ENCODE data around the gene CLEC18A. TPM values are rescaled to one million over a fixed set of nuclear protein-coding genes. Genes with fewer than 3 reads are reported as not detected.

The CLEC18A gene
- total and polyA plus RNA-seq, 2 of the 8 experiments (the other 6 are each of a cell fraction or from before 2014, with no cell fraction given), result 1.3 to 1.4 TPM

DNA sequence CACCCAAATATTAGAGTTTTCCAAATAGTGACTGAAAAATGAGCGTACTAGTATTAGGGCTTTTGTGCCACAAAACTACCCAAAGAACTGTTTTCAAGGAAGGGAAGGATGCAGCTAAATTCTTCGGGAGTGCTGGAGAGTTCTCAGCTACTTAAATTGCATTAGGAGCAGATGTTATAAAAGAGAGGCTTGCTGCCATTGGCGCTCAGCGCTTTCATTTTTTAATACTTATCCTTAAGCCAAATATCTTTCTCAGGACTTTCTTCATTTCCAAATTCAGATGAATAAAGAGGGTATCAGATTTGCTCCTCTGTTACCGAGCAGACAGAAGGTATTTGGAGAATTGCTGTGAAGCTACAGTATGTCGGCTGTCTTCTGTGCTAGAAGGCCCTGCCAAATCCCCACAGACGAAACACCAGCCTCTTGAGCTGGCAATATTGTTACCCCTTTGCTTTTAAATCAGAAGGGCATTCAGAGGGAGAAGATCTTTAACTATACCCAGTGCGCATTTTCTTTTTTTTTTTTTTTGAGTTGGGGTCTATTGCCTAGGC, 47.2 kb upstream of the CLEC18A start:
- Histone ChIP-seq H3K56ac (replicated peaks; ENCODE audit: insufficient read length, low read depth, low read length) (no peak overlapping the region), H3K79me1 (ENCODE audit: low read depth, low read length) (no peaks in the 10 kb centered on the region), H3K23ac (ENCODE audit: insufficient read length) (no peak overlapping the region), H3K27ac (ENCODE audit: low read depth, low read length) (no peak overlapping the region), H2BK20ac (ENCODE audit: low read length) (0 out of 2 replicates have a peak overlapping the region, but pooled peaks have one; percentile 26), H3K36me3 (ENCODE audit: control insufficient read depth in 2 of 4, insufficient read depth in 4 of 4, low read length in 3 of 4) (0 out of 8 replicates have a peak, but pooled peaks cover 0 to 4% (median 0%) of the 10 kb centered on the region in 4 experiments), H3K79me2 (ENCODE audit: control insufficient read depth in 1 of 2, insufficient read depth in 2 of 2, low read length in 2 of 2) (no peaks in the 10 kb centered on the region), H3K4me1 (replicated peaks in 1 of 4; ENCODE audit: control insufficient read depth in 3 of 4, insufficient read depth in 4 of 4, low read length in 3 of 4) (peaks cover 0 to 9% (median 0%) of the 10 kb centered on the region in 4 experiments; a peak in 2 of 7 replicates), H4K91ac (replicated peaks; ENCODE audit: insufficient read length, low read length) (no peak overlapping the region), H3K27me3 (replicated peaks in 1 of 4; ENCODE audit: control insufficient read depth in 3 of 4, extremely low read depth in 1 of 4, insufficient read depth in 3 of 4, low read length in 3 of 4) (no peaks in the 10 kb centered on the region), H2BK12ac (ENCODE audit: low read depth, low read length) (no peak overlapping the region), H3K4me3 (ENCODE audit: extremely low read depth in 1 of 4, insufficient read depth in 2 of 4, low read depth in 3 of 4, low read length in 4 of 4) (no peak overlapping the region), H3K9ac (replicated peaks in 1 of 4; ENCODE audit: extremely low read depth in 1 of 4, low read depth in 3 of 4, low read length in 3 of 4) (no peak overlapping the region), H4K5ac (ENCODE audit: insufficient read length, low read depth, low read length) (no peak overlapping the region), H3K4ac (replicated peaks; ENCODE audit: insufficient read length, low read depth, low read length) (no peak overlapping the region), H3K14ac (ENCODE audit: insufficient read length) (no peak overlapping the region), H3K9me3 (ENCODE audit: insufficient read depth in 2 of 2, low read depth in 1 of 2, low read length in 1 of 2) (no peaks in the 10 kb centered on the region), H2AFZ (ENCODE audit: low read length) (no peak overlapping the region), H2BK120ac (replicated peaks; ENCODE audit: low read depth, low read length) (no peak overlapping the region), H2BK5ac (ENCODE audit: low read depth, low read length) (no peak overlapping the region), H3K4me2 (ENCODE audit: insufficient read depth in 1 of 2, low read depth in 2 of 2, low read length in 2 of 2) (no peak overlapping the region), H2AK5ac (ENCODE audit: low read depth, low read length) (no peak overlapping the region), H3K23me2 (ENCODE audit: low read depth, low read length) (no peaks in the 10 kb centered on the region), H2BK15ac (ENCODE audit: low read length) (no peak overlapping the region), H4K8ac (ENCODE audit: extremely low read depth, insufficient read depth, low read length) (no peak overlapping the region), H4K20me1 (replicated peaks in 1 of 2; ENCODE audit: control insufficient read depth in 1 of 2, insufficient read depth in 2 of 2, low read length in 2 of 2) (no peaks in the 10 kb centered on the region), H3K18ac (ENCODE audit: extremely low read depth, low read length) (no peak overlapping the region)
- WGBS, 2 experiments (ENCODE audit: extremely low coverage in 1 of 2, insufficient coverage in 1 of 2, insufficient read length in 1 of 2, insufficient replicate concordance in 2 of 2, low coverage in 1 of 2, low lambda C conversion rate in 2 of 2, missing lambda C conversion rate in 1 of 2), result 94% methylated on average over 8 of the region's 8 CpGs; no CpG with 5 or more reads in 1 of the 2 experiments
- DNase-seq (ENCODE audit: low read depth in 1 of 2, low spot score in 2 of 2), result no peak
- FAIRE-seq, result no peak
- POLR2A ChIA-PET (ENCODE audit: partially characterized antibody), result interaction anchor here (0.8 to 1.3 kb wide), 2 partner anchors 14 to 24 kb away, joined by 3 to 4 read pairs; no protein-coding TSS in a partner anchor
- CTCF ChIA-PET (ENCODE audit: partially characterized antibody), result interaction anchor here (1.3 kb wide), 1 partner anchor 22 kb away, joined by 3 read pairs; no protein-coding TSS in a partner anchor
- TF ChIP-seq BRCA1 (IDR thresholded peaks at IDR 0.05; ENCODE audit: low read depth, low read length) (no peak), TAF1 (IDR thresholded peaks at IDR 0.05; ENCODE audit: low read depth, low read length) (no peak), ASH2L (IDR thresholded peaks at IDR 0.05; ENCODE audit: low read length) (no peak), YY1 (IDR thresholded peaks at IDR 0.05; ENCODE audit: low read depth, low read length) (no peak), ZNF274 (IDR thresholded peaks at IDR 0.05; ENCODE audit: borderline replicate concordance, extremely low read depth, low read length) (no peak), PHF8 (conservative IDR thresholded peaks at IDR 0.05; ENCODE audit: low read depth, low read length) (no peak), RBBP5 (IDR thresholded peaks at IDR 0.05; ENCODE audit: borderline replicate concordance, low read depth, low read length) (no peak), SP2 (IDR thresholded peaks at IDR 0.05; ENCODE audit: low read length) (no peak), SP4 (IDR thresholded peaks at IDR 0.05; ENCODE audit: low read length) (no peak), TCF12 (IDR thresholded peaks at IDR 0.05; ENCODE audit: low read depth, low read length) (no peak), KDM1A (IDR thresholded peaks at IDR 0.05; ENCODE audit: borderline replicate concordance, low read length) (no peak)
- TF ChIP-seq, protein P1, sequence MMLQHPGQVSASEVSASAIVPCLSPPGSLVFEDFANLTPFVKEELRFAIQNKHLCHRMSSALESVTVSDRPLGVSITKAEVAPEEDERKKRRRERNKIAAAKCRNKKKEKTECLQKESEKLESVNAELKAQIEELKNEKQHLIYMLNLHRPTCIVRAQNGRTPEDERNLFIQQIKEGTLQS (IDR thresholded peaks at IDR 0.05; ENCODE audit: insufficient read depth, low read depth, low read length), result no peak

Measured in H1 (cell line).